OCI-LY1 (cell line): ENCODE results near the gene PKP3.

Experiments used
- H2AFZ ChIP-seq: fragments of 200-600 bp; sonication (generic), shearing (Covaris generic); 2 replicates; pipeline ENCODE4 v1.6.0; 2014; ENCODE audit warnings: antibody characterized with exemption, mild to moderate bottlenecking, low read length
- H3F3A ChIP-seq: fragments of 200-600 bp; sonication (generic), shearing (Covaris generic); 2 replicates; pipeline ENCODE4 v1.6.0; 2014; ENCODE audit warnings: mild to moderate bottlenecking, antibody characterized with exemption, low read length, moderate library complexity; ENCODE audit not compliant: insufficient read depth
- H3K27ac ChIP-seq: fragments of 200-600 bp; sonication (generic); 2 replicates; pipeline ENCODE4 v1.5.1; 2014; ENCODE audit warnings: low read length, mixed run types, mild to moderate bottlenecking, low read depth; ENCODE audit not compliant: poor library complexity, severe bottlenecking
- H3K27me3 ChIP-seq: fragments of 200-600 bp; sonication (generic); 2 replicates; pipeline ENCODE4 v1.6.0; 2014; ENCODE audit warnings: antibody characterized with exemption, mild to moderate bottlenecking, low read length, moderate library complexity; ENCODE audit not compliant: insufficient read depth
- H3K36me3 ChIP-seq: fragments of 200-600 bp; sonication (generic); 2 replicates; pipeline ENCODE4 v1.6.1; 2014; ENCODE audit warnings: mild to moderate bottlenecking, antibody characterized with exemption, low read length, moderate library complexity, mixed read lengths; ENCODE audit not compliant: insufficient read depth
- H3K4me1 ChIP-seq: fragments of 200-600 bp; sonication (generic); 2 replicates; pipeline ENCODE4 v1.5.1; 2014; ENCODE audit warnings: mild to moderate bottlenecking, low read length, moderate library complexity; ENCODE audit not compliant: insufficient read depth, severe bottlenecking
- H3K4me2 ChIP-seq: fragments of 200-600 bp; sonication (generic), shearing (Covaris generic); 2 replicates; pipeline ENCODE4 v1.6.1; 2014; ENCODE audit warnings: low read length
- H3K4me3 ChIP-seq: fragments of 200-600 bp; sonication (generic); 2 replicates; pipeline ENCODE4 v1.5.1; 2014; ENCODE audit warnings: low read length, low read depth, mild to moderate bottlenecking, mixed read lengths; ENCODE audit not compliant: poor library complexity, severe bottlenecking
- H3K79me2 ChIP-seq: fragments of 200-600 bp; shearing (Covaris generic); 2 replicates; pipeline ENCODE4 v1.6.1; 2016; ENCODE audit warnings: mixed run types, low read length, mixed read lengths; ENCODE audit not compliant: insufficient read depth
- H3K9ac ChIP-seq: fragments of 200-600 bp; sonication (generic), shearing (Covaris generic); 2 replicates; pipeline ENCODE4 v1.6.1; 2014; ENCODE audit warnings: mild to moderate bottlenecking, low read length, mixed read lengths
- H3K9me2 ChIP-seq: fragments of 200-600 bp; sonication (generic), shearing (Covaris generic); 2 replicates; pipeline ENCODE4 v1.6.1; 2014; ENCODE audit warnings: low read depth, mild to moderate bottlenecking, low read length, mixed read lengths
- H3K9me3 ChIP-seq: fragments of 200-600 bp; shearing (Covaris generic); 2 replicates; pipeline ENCODE4 v1.6.1; 2014; ENCODE audit warnings: low read length, mixed read lengths
- H4K20me1 ChIP-seq: fragments of 200-600 bp; sonication (generic), shearing (Covaris generic); 2 replicates; pipeline ENCODE4 v1.6.0; 2016; ENCODE audit warnings: mild to moderate bottlenecking, low read length; ENCODE audit not compliant: insufficient read depth
- CTCF ChIP-seq: fragments of 200-600 bp; sonication (generic), shearing (Covaris generic); IDR thresholded peaks from 2 replicates; pipeline ENCODE4 v1.5.1; 2017; ENCODE audit warnings: mild to moderate bottlenecking, antibody characterized with exemption, low read length, moderate library complexity, mixed read lengths
- EZH2 ChIP-seq: fragments of 200-600 bp; sonication (generic), shearing (Covaris generic); IDR thresholded peaks from 2 replicates; pipeline ENCODE4 v1.8.0; 2017; ENCODE audit warnings: borderline replicate concordance, mixed run types, mild to moderate bottlenecking, antibody characterized with exemption, low read length, moderate library complexity, mixed read lengths

PKP3 gene

GRCh38 chr11:428295-428694 is 34.3 kb downstream of the PKP3 start:
- no peaks in the 10 kb centered on the region for H3K9me3 ChIP-seq
- H3K79me2 ChIP-seq, result no peaks in the 10 kb centered on the region
- no peak overlapping the region for H3K27ac ChIP-seq
- no peaks in the 10 kb centered on the region for H3K4me1 ChIP-seq
- H3K36me3 ChIP-seq, result no peaks in the 10 kb centered on the region
- H3K4me3 ChIP-seq, result no peak overlapping the region
- no peak overlapping the region for H3K9ac ChIP-seq
- H2AFZ ChIP-seq, result no peak overlapping the region
- no peak overlapping the region for H3K4me2 ChIP-seq
- TF ChIP-seq CTCF (no peak), EZH2 (no peak)
- H3K27me3 ChIP-seq, result no peaks in the 10 kb centered on the region
- no peaks in the 10 kb centered on the region for H4K20me1 ChIP-seq
- H3K9me2 ChIP-seq, result no peaks in the 10 kb centered on the region
- no peaks in the 10 kb centered on the region for H3F3A ChIP-seq

GRCh38 chr11:429391-429790 is 35.4 kb downstream of the PKP3 start:
- TF ChIP-seq CTCF (no peak), EZH2 (no peak)
- no peaks in the 10 kb centered on the region for H3F3A ChIP-seq
- H3K4me2 ChIP-seq, result no peak overlapping the region
- H3K79me2 ChIP-seq, result no peaks in the 10 kb centered on the region
- no peak overlapping the region for H2AFZ ChIP-seq
- no peak overlapping the region for H3K9ac ChIP-seq
- H3K36me3 ChIP-seq, result no peaks in the 10 kb centered on the region
- no peak overlapping the region for H3K27ac ChIP-seq
- H3K4me1 ChIP-seq, result no peaks in the 10 kb centered on the region
- H3K27me3 ChIP-seq, result no peaks in the 10 kb centered on the region
- no peak overlapping the region for H3K4me3 ChIP-seq
- H3K9me2 ChIP-seq, result no peaks in the 10 kb centered on the region
- no peaks in the 10 kb centered on the region for H3K9me3 ChIP-seq
- H4K20me1 ChIP-seq, result no peaks in the 10 kb centered on the region

- no peak overlapping the region for H3K27ac ChIP-seq
- H3K27me3 ChIP-seq, result no peaks in the 10 kb centered on the region
- no peak overlapping the region for H2AFZ ChIP-seq
- TF ChIP-seq CTCF, result no peak
- TF ChIP-seq EZH2, result no peak
- no peaks in the 10 kb centered on the region for H3K9me2 ChIP-seq
- H3K79me2 ChIP-seq, result no peaks in the 10 kb centered on the region
- H3F3A ChIP-seq, result no peaks in the 10 kb centered on the region
- no peak overlapping the region for H3K9ac ChIP-seq
- H3K9me3 ChIP-seq, result no peaks in the 10 kb centered on the region
- no peaks in the 10 kb centered on the region for H3K36me3 ChIP-seq
- H3K4me3 ChIP-seq, result no peak overlapping the region
- no peaks in the 10 kb centered on the region for H4K20me1 ChIP-seq
- H3K4me2 ChIP-seq, result no peak overlapping the region
- H3K4me1 ChIP-seq, result no peaks in the 10 kb centered on the region
These were observed 36.0 kb downstream of the PKP3 start for GRCh38 chr11:429931-430456.
